Raji (cell line): ENCODE data around the gene LRRC38.

Experiments
- POLR2A ChIP-seq: IDR thresholded peaks from 2 replicates; pipeline ENCODE4 v1.6.1; 2011; ENCODE audit warnings: low read depth, low read length, control low read depth; ENCODE audit not compliant: insufficient read depth

The LRRC38 gene

GRCh38 chr1:13536571-13536970 lies 22.8 kb upstream of the LRRC38 start:
- TF ChIP-seq POLR2A, result no peak

DNA sequence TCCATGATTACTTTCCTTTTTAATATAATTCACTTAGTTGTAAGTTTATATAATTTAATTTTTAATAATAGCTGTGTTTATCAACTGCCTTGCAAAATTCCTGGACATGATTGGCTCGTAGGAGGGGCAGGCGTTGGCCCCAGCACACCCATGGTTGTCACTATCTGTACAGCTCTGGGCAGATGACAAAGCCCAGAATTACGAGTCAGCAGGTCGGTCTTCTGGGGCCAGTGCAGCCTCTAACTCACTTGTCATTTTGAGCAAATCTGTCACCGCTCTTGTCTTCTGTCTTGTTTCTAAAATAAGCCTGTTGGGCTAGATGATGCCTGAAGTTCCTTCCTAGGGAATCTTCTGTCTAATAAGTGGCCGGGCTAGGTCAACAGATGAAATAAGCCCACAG lies 21.4 kb upstream of the LRRC38 start:
- TF ChIP-seq POLR2A, result no peak

- no peak for TF ChIP-seq POLR2A
These were observed 14.5 kb upstream of the LRRC38 start for GRCh38 chr1:13528320-13528719.

- no peak for TF ChIP-seq POLR2A
These were observed 10.1 kb upstream of the LRRC38 start for GRCh38 chr1:13523780-13524477.

DNA sequence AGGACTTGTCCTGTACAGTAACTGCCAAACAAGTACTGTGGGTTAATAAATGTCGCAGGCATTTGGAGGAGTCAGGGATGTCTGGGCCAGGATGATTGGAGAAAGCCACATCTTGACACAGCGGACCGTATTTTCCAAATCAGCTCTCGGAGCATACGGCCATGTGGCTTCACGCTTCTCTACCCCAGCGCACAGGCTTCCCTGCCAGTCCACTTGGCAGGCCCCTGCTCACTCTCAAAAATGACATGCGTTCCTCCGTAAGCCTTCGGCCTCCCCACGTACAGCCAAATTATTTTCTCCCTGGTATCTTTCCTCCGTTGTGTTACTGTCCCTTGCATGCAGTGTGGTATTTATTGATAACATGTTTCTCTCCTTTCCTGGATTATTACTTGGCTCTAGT lies 7.2 kb upstream of the LRRC38 start:
- TF ChIP-seq POLR2A, result no peak

DNA sequence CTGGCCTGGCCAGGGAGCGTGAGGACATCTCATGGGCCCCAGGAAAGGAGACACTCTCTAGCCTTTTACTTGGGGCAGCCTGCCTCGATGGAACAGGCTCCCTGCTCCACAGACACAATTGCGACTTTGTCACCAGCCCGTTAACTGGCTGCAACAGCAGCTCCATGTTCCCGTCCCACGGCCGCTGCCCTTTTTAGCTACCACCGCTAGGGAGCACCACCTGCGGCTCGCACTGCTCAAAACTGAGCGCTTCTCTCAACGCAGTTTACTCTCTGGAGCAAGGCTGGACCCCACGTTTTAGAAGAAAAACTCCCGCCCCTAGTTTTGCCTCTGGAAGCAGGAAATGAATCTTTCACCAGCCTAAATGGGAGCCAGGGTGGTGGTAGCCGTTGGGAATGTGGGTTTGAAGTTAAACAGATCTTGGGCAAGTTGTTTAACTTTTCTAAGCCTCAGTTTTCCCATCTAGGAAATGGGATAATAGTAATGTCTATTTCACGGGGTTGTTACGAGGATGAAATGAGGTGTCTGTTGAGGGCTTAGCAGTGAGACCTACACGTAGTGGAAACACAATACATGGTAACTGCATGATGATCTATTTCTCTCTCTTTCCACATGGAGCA lies 3.5 kb upstream of the LRRC38 start:
- TF ChIP-seq POLR2A, result no peak

DNA sequence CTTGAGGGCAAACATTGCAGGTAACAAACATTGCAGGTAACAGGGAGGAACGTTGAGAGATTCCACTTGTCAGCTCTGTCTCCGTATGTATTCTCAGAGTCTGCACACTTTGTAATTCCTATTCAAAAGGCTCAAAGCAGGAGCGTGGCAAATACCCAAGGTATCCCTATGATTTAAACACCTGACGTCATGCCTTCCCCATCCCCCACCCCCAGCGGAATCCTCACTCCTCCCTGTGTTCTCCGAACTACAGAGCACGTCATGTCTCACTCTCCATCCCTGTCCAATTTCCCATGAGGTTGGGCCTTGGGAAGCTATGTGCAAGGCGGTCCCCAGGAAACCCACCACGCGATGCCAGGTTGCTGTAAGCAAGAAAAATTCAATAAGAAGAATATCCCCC lies 2.8 kb upstream of the LRRC38 start:
- TF ChIP-seq POLR2A, result no peak

DNA sequence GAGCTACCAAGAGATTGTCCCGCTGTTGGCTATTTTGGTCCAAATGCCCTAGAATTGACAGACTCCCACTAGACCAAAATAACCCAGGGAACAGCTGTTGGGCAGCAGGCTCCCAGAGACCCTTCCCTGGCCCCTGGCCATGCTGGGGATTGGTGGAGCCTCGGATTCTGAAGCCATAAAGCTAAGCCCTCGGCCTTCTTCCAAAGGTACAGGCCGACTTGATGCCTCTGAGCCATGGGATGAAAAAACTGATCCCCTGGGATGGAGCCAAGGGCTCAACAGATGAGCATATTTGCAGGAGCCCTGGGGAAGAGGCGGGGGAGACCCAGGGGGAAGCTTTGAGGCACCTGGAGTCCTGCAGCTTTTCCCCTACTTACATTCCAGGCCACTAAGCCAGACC lies 1.0 kb upstream of the LRRC38 start:
- no peak for TF ChIP-seq POLR2A

- TF ChIP-seq POLR2A, result no peak
These were observed 524 bp downstream of the LRRC38 start for GRCh38 chr1:13513063-13513894.

GRCh38 chr1:13512472-13512871 lies 1.3 kb downstream of the LRRC38 start:
- no peak for TF ChIP-seq POLR2A

DNA sequence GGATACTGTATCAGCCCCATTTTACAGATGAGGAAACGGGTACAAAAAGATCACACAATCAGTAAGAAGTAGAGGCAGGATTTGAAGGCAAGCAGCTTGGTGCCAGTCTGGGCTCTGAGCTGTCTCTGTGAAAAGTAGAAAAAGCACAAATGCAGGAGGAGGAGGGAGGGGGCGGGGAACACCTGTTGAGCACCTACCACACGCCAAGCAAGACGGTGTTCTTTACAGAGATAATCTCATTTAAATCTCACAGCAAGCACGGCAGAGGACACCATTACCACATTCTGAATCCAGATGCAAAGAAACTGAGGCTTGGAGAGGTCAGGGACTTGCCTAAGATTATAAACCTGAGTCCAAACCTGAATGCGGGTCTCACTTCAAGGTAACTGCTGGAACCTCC lies 3.3 kb downstream of the LRRC38 start:
- TF ChIP-seq POLR2A, result no peak

GRCh38 chr1:13507075-13507474 lies 6.7 kb downstream of the LRRC38 start:
- no peak for TF ChIP-seq POLR2A

DNA sequence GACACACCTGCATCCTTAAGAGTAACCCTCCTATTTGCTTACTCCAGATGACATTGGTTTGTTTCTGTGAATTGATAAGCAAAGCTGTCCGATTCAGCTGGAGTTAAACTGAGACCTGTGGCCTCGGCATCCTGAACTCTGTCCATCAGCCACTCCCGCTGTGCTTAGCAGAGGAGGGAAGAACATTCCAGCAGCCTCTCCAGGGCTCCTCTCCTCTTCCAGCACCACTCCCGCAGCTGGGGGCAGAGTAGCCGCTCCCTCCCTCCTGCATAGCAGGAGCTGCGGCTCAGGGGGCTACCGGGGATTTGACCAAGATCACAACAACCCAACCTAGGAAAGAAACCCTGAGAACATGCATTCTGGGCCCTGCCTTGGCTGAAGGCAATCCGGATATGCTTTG lies 8.8 kb downstream of the LRRC38 start:
- no peak for TF ChIP-seq POLR2A

DNA sequence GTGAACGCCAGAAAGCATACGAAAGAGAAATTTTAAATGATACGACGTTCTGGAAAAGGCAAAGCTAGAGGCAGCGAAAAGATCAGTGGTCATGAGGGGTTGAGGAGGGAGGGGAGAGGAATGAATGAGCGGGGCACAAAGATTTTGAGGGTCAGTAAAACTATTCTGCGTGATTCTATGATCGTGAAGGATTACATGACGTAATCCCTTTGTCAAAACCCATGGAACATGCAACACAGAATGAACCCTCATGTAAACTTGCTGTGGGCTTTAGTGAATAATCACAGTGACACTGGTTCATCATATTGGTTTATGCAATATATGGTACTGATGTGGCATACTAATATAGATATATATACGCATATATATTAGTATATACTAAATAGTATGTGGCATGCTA lies 13.0 kb downstream of the LRRC38 start:
- no peak for TF ChIP-seq POLR2A

- TF ChIP-seq POLR2A, result no peak
These were observed 14.4 kb downstream of the LRRC38 start for GRCh38 chr1:13499422-13499821.

DNA sequence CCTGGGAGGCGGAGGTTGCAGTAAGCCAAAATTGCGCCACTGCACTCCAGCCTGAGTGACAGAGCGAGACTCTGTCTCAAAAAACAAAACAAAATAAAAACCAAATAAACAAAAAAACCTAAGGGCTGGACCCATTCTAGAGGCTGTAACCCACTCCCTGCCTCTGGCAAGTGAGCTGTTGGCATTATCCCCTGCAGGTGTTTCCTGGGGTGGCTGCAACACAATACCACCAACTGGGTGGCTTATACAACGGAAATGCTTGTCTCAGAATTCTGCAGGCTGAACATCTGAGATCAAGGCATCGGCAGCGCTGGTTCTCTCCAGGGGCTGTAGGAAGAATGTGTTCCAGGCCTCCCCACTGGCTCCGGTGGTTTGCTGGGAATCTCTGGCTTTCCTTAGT lies 15.2 kb downstream of the LRRC38 start:
- no peak for TF ChIP-seq POLR2A

- no peak for TF ChIP-seq POLR2A
These were observed 18.6 kb downstream of the LRRC38 start for GRCh38 chr1:13495186-13495585.

GRCh38 chr1:13494712-13495111 lies 19.1 kb downstream of the LRRC38 start:
- no peak for TF ChIP-seq POLR2A
